Erythroblast (primary cell): ENCODE measurements around the gene CD6.

Experiments
- GATA1 ChIP-seq: IDR thresholded peaks from 2 replicates; pipeline ENCODE4 v1.6.1; 2011; ENCODE audit warnings: low read depth, mild to moderate bottlenecking, control low read depth, low read length, moderate library complexity
- POLR2A ChIP-seq: IDR thresholded peaks from 2 replicates; pipeline ENCODE4 v1.6.1; 2011; ENCODE audit warnings: mild to moderate bottlenecking, low read length

- no peak for TF ChIP-seq POLR2A
- no peak for TF ChIP-seq GATA1
Measured at GRCh38 chr11:60974726-60975125, 3.2 kb downstream of the CD6 start.
